ENCODE measurements around the gene CES5A.
"Not testable (repeated sequence)": the region's sequence is repeated elsewhere in the genome, so short reads cannot be mapped to it uniquely, and the experiment has no call there.

Gene CES5A

DNA sequence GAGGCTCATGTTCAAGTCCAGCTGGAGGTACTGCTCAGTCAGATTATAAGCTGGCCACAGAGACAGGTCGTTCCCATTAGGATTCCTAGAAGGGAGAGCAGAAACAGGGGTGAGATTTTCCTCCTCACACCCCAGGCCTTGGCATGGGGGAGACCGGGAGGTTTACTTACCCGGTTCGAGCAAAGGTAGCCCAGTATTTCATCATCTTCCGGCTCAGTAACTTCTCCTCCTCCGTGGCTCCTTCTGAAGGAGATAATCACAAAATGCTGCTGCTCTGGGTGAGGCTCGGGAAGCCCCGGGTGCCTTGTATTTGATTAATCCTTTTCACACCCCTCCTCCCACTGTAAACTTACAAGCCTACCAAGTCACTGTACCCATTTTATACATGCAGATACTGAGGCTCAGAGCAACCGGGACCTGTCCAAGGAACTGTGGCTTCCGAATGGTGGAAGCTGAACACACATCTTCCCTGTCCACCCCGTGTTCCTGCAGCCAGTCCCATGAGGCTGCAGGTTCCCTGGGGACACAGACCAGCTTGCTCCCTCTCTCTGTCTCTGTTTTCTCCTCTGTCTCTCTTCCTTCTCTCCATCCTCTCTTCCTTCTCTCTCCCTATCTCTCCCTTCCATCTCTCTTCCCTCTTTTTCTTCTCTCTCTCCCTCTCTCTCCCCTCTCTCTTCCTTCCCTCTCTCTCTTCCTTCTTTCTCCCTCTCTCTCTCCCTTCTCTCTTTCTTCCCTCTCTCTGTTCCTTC lies 28.4 kb downstream of the CES5A start:
- H3K4me1 ChIP-seq (ENCODE audit: control insufficient read depth, insufficient read depth, low read length), result no peaks in the 10 kb centered on the region
- H3K9ac ChIP-seq (ENCODE audit: low read length in 2 of 2), result no peak overlapping the region
- H3K9me3 ChIP-seq (ENCODE audit: control insufficient read depth in 2 of 2, low read length in 2 of 2), result no peaks in the 10 kb centered on the region
- H3K27me3 ChIP-seq (ENCODE audit: control insufficient read depth in 1 of 2, insufficient read depth in 2 of 2, low read length in 2 of 2), result peaks cover 3 to 16% of the 10 kb centered on the region in 2 donors
- no peak overlapping the region for H3K27ac ChIP-seq (ENCODE audit: low read length)
- H3K4me3 ChIP-seq (ENCODE audit: low read length in 2 of 2), result no peak overlapping the region
- H3K36me3 ChIP-seq (ENCODE audit: control insufficient read depth in 2 of 2, insufficient read depth in 2 of 2, low read length in 2 of 2), result no peaks in the 10 kb centered on the region

DNA sequence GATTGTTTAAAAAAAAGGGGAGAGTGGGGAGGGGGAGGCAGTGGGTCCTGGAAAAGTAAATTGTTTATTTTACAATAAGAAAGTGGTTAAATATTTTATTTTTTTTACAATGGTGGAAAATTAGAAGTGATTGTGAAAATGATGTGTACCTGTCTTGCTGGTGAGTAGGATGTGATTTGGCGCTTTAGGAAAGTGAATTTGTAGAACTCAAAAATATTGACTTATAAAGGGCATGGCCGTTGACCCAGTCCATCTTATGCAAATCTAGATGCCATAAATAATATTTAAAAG lies 32.1 kb downstream of the CES5A start:
- Histone ChIP-seq H3K4me3 (ENCODE audit: low read length in 2 of 2) (no peak overlapping the region), H3K9me3 (ENCODE audit: control insufficient read depth in 2 of 2, low read length in 2 of 2) (no peaks in the 10 kb centered on the region), H3K27ac (ENCODE audit: low read length) (no peak overlapping the region), H3K27me3 (ENCODE audit: control insufficient read depth in 1 of 2, insufficient read depth in 2 of 2, low read length in 2 of 2) (peaks cover 0 to 8% of the 10 kb centered on the region in 2 donors), H3K4me1 (ENCODE audit: control insufficient read depth, insufficient read depth, low read length) (no peaks in the 10 kb centered on the region), H3K36me3 (ENCODE audit: control insufficient read depth in 2 of 2, insufficient read depth in 2 of 2, low read length in 2 of 2) (no peaks in the 10 kb centered on the region), H3K9ac (ENCODE audit: low read length in 2 of 2) (no peak overlapping the region)

DNA sequence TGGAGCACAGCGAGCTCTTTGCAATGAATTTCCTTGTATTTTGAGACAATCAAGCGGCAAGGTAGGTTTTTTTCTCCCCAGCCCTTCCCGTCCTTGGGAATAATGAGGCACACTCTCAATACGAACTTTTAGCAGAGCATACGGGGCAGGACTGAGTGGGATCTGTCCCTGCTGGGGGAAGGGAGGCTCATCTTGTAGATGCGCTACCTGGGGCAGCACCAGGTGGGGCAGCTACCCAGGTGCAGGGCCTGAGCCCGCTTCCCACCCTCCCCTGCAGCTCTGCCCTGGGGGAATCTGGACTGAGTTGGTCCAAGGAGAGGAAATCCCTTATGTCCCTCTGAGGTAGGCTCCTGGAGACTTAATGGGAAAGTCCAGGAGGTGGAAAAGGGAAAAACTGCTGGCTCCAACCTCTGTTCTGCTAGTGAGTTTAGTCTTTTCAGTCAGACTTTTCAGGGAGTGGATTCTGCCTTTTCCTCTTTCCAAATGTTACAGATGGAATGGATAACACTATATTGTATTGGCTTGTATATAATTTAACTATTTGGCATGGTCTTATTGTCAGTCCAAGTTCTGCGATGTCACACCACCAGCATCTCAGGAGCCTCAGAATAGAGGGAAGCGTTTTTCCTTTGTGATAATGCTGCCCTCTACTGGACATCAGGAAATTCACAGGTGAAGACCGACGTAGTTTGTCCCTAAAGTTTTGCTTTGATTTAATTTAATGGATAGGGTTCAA lies 32.6 kb downstream of the CES5A start:
- Histone ChIP-seq H3K9me3 (ENCODE audit: control insufficient read depth in 2 of 2, low read length in 2 of 2) (no peaks in the 10 kb centered on the region), H3K27me3 (ENCODE audit: control insufficient read depth in 1 of 2, insufficient read depth in 2 of 2, low read length in 2 of 2) (peaks cover 0 to 8% of the 10 kb centered on the region in 2 donors), H3K4me3 (ENCODE audit: low read length in 2 of 2) (no peak overlapping the region), H3K36me3 (ENCODE audit: control insufficient read depth in 2 of 2, insufficient read depth in 2 of 2, low read length in 2 of 2) (no peaks in the 10 kb centered on the region), H3K4me1 (ENCODE audit: control insufficient read depth, insufficient read depth, low read length) (no peaks in the 10 kb centered on the region), H3K27ac (ENCODE audit: low read length) (no peak overlapping the region), H3K9ac (ENCODE audit: low read length in 2 of 2) (no peak overlapping the region)

DNA sequence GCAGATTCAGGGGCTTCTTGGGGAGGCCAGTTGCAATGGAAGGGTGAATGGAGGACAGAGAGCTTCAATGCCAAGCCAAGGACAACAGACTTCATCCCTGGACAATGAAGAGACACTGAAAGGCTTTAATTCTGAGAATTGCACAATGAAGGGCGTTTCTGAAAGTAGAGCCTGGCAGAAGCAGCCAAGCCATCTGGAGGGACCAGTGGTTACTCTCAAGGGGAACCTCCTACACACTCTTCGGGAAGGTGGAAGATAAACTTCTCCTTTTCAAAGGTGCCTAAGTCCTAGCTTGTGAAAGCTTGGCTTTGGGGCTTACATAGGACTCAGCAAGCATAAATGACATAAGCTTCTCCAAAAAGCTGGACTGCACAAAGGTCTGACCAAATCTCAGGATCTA lies 36.1 kb downstream of the CES5A start:
- Histone ChIP-seq H3K4me3 (ENCODE audit: low read length in 2 of 2) (no peak overlapping the region), H3K9ac (ENCODE audit: low read length in 2 of 2) (no peak overlapping the region), H3K27ac (ENCODE audit: low read length) (no peak overlapping the region), H3K4me1 (ENCODE audit: control insufficient read depth, insufficient read depth, low read length) (peaks cover 2% of the 10 kb centered on the region), H3K9me3 (ENCODE audit: control insufficient read depth in 2 of 2, low read length in 2 of 2) (no peaks in the 10 kb centered on the region), H3K27me3 (ENCODE audit: control insufficient read depth in 1 of 2, insufficient read depth in 2 of 2, low read length in 2 of 2) (peaks cover 0 to 4% of the 10 kb centered on the region in 2 donors), H3K36me3 (ENCODE audit: control insufficient read depth in 2 of 2, insufficient read depth in 2 of 2, low read length in 2 of 2) (no peaks in the 10 kb centered on the region)

DNA sequence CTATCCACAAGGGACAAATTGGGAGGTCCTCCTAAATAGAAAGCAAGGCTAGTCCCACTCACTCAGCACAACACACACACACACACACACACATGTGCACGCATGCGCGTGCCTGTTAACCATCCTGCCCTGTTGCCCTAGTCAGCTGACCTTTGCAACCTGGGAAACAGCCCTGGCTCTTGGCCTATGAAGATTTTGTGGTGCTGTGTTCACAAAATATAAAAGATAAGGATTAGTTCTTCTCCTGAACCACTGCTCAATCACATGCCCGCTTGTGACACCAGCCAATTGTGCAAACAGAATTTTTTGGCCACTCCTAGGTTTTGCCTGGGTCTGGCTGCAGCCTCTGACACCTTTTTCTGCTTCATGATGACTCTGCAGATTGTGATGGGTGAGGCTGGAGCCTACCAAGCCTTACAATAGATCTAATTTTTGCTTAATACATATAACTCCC lies 39.0 kb downstream of the CES5A start:
- H3K27ac ChIP-seq (ENCODE audit: low read length), result no peak overlapping the region
- no peak overlapping the region for H3K9ac ChIP-seq (ENCODE audit: low read length in 2 of 2)
- H3K4me3 ChIP-seq (ENCODE audit: low read length in 2 of 2), result no peak overlapping the region
- H3K4me1 ChIP-seq (ENCODE audit: control insufficient read depth, insufficient read depth, low read length), result peaks cover 2% of the 10 kb centered on the region
- no peaks in the 10 kb centered on the region for H3K36me3 ChIP-seq (ENCODE audit: control insufficient read depth in 2 of 2, insufficient read depth in 2 of 2, low read length in 2 of 2)
- no peaks in the 10 kb centered on the region for H3K27me3 ChIP-seq (ENCODE audit: control insufficient read depth in 1 of 2, insufficient read depth in 2 of 2, low read length in 2 of 2)
- no peaks in the 10 kb centered on the region for H3K9me3 ChIP-seq (ENCODE audit: control insufficient read depth in 2 of 2, low read length in 2 of 2)

DNA sequence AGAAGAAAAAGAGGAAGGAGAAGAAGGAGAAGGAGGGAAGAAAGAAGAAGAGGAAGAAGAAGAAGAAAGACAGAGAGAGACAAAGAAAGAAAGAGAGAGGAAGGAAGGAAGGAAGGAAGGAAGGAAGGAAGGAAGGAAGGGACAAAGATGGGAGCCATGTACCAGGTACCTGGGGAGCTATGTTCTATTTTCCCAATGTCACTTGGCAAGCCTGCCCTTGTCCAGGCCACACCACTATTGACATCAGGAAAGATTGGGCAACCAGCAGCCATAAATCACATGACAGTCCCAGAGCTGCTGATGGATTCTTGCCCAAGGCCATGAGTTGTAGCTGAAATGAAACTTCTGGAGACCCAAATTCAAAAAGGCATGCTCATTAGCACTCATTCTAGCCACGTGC lies 39.6 kb downstream of the CES5A start:
- no peaks in the 10 kb centered on the region for H3K36me3 ChIP-seq (ENCODE audit: control insufficient read depth in 2 of 2, insufficient read depth in 2 of 2, low read length in 2 of 2)
- no peak overlapping the region for H3K4me3 ChIP-seq (ENCODE audit: low read length in 2 of 2)
- H3K4me1 ChIP-seq (ENCODE audit: control insufficient read depth, insufficient read depth, low read length), result peaks cover 6% of the 10 kb centered on the region
- no peaks in the 10 kb centered on the region for H3K27me3 ChIP-seq (ENCODE audit: control insufficient read depth in 1 of 2, insufficient read depth in 2 of 2, low read length in 2 of 2)
- no peaks in the 10 kb centered on the region for H3K9me3 ChIP-seq (ENCODE audit: control insufficient read depth in 2 of 2, low read length in 2 of 2)
- no peak overlapping the region for H3K27ac ChIP-seq (ENCODE audit: low read length)
- no peak overlapping the region for H3K9ac ChIP-seq (ENCODE audit: low read length in 2 of 2)

DNA sequence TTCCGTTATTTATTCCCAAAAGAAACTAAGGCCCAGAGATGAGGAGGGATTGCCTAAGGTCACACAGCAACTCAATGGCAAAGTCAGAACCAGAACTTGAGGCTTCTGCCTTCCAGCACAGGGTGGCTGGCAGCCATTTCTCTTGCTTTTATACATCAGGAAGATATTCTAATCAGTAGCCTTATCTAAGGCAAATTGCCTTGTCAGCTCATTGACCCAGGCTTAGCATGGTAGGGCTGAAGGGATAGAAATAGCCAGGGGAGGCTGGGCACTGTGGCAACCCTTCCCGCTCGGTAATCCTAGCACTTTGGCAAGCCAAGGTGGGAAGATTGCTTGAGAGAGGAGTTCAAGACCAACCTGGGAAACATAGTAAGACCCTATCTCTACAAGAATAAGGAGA lies 40.0 kb downstream of the CES5A start:
- H3K4me3 ChIP-seq (ENCODE audit: low read length in 2 of 2); H3K9me3 ChIP-seq (ENCODE audit: control insufficient read depth in 2 of 2, low read length in 2 of 2); H3K9ac ChIP-seq (ENCODE audit: low read length in 2 of 2); H3K27ac ChIP-seq (ENCODE audit: low read length); H3K36me3 ChIP-seq (ENCODE audit: control insufficient read depth in 2 of 2, insufficient read depth in 2 of 2, low read length in 2 of 2); H3K4me1 ChIP-seq (ENCODE audit: control insufficient read depth, insufficient read depth, low read length); H3K27me3 ChIP-seq (ENCODE audit: control insufficient read depth in 1 of 2, insufficient read depth in 2 of 2, low read length in 2 of 2): not testable (repeated sequence)

DNA sequence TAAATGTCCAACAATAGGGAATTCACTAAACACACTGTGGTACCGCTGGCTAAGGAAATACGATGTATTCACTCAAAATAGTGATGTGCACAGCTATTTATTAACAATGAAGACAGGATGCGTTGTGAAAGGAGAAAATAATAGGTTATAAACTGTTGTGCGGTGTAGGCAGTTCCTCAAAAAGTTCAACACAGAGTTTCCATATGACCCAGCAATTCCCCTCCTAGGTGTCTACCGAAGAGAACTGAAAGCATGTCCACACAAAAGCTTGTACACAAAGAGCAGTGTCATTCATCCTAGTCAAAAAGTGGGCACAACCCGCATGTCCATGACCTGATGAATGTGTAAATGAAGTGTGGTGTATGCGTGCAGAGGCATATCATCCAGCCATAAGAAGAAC lies 41.1 kb downstream of the CES5A start:
- H3K9ac ChIP-seq (ENCODE audit: low read length in 2 of 2), result no peak overlapping the region
- no peaks in the 10 kb centered on the region for H3K9me3 ChIP-seq (ENCODE audit: control insufficient read depth in 2 of 2, low read length in 2 of 2)
- H3K27ac ChIP-seq (ENCODE audit: low read length), result no peak overlapping the region
- no peaks in the 10 kb centered on the region for H3K36me3 ChIP-seq (ENCODE audit: control insufficient read depth in 2 of 2, insufficient read depth in 2 of 2, low read length in 2 of 2)
- H3K4me1 ChIP-seq (ENCODE audit: control insufficient read depth, insufficient read depth, low read length), result peaks cover 6% of the 10 kb centered on the region
- no peaks in the 10 kb centered on the region for H3K27me3 ChIP-seq (ENCODE audit: control insufficient read depth in 1 of 2, insufficient read depth in 2 of 2, low read length in 2 of 2)
- H3K4me3 ChIP-seq (ENCODE audit: low read length in 2 of 2), result no peak overlapping the region

DNA sequence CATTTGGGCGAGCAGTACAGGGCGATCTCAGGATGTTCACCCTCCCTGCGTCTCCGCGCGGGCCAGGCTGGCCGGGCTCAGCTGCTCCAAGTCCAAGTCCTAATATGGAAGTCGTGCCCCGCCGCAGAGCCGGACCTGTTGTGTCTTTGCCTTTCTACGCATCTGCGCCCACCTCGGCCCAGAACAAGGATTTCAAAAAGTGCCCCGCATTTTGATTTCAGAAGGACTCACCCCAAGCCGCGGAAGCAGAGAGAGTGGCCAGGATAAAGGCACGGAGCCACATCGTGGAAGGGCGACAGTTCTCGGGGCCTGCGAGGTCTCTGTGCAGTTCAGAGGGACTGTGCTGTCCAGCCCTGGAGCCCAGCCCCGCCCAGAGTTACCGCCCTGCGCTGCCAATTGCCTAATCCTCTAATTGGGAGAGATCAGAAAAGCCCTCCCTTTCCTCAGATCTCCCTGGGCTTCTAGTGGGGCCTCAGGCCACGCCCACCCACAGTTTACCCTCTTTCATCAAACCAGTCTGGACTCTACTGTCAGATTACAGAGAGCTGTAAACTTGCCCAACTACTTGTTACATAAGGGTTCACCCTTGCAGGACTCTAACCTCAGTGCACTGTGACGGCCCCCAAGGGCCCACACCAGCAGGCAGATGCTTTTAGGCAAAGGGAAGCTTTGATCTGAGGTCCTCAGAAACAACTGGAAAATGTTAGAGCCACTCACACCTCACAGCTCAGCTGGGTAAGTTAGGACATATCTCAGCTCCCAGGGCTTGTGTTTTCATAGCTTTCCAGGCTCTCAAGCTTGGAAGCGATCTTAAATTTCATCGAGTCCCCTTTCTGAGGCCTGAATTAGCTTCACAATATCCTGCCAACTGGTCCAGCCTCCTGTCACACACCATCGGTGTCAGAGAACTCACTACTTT lies 42.1 kb downstream of the CES5A start, which contains the start of gene CES1:
Gene CES1 (minus strand): TSS at position 324 of the 919 bp plus-strand sequence. CDS start 41 bp downstream, at position 283.
- H3K9me3 ChIP-seq (ENCODE audit: control insufficient read depth in 2 of 2, low read length in 2 of 2), result no peaks in the 10 kb centered on the region
- peaks cover 6% of the 10 kb centered on the region for H3K4me1 ChIP-seq (ENCODE audit: control insufficient read depth, insufficient read depth, low read length)
- no peaks in the 10 kb centered on the region for H3K27me3 ChIP-seq (ENCODE audit: control insufficient read depth in 1 of 2, insufficient read depth in 2 of 2, low read length in 2 of 2)
- peak within 1 kb of the TSS; percentile 45 to 68 for H3K9ac ChIP-seq (ENCODE audit: low read length in 2 of 2)
- H3K4me3 ChIP-seq (ENCODE audit: low read length in 2 of 2), result peak within 1 kb of the TSS in 1 of 2 donors; percentile 65
- H3K36me3 ChIP-seq (ENCODE audit: control insufficient read depth in 2 of 2, insufficient read depth in 2 of 2, low read length in 2 of 2), result no peaks in the 10 kb centered on the region
- H3K27ac ChIP-seq (ENCODE audit: low read length), result peak within 1 kb of the TSS; percentile 71

DNA sequence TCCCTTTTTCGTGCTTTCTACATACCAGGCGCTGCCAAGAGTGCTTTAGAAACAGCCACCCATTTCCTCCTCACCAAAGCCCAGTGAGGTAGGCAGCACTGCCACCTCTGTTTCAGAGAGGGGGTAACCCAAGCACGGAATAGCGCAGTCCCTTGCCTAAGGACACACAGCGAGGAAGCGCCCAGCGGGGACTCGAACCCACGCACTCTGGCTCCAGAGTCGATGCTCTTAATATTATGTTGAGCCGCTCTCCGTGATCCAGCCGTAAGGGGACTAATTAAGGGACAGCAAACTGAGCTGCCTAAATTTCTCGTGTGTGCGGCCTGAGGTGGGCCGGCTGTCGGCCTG lies 42.8 kb downstream of the CES5A start:
- H3K9me3 ChIP-seq (ENCODE audit: control insufficient read depth in 2 of 2, low read length in 2 of 2), result no peaks in the 10 kb centered on the region
- peak overlapping the region; percentile 45 to 68 for H3K9ac ChIP-seq (ENCODE audit: low read length in 2 of 2)
- H3K27ac ChIP-seq (ENCODE audit: low read length), result peak overlapping the region; percentile 71
- H3K36me3 ChIP-seq (ENCODE audit: control insufficient read depth in 2 of 2, insufficient read depth in 2 of 2, low read length in 2 of 2), result no peaks in the 10 kb centered on the region
- H3K27me3 ChIP-seq (ENCODE audit: control insufficient read depth in 1 of 2, insufficient read depth in 2 of 2, low read length in 2 of 2), result no peaks in the 10 kb centered on the region
- H3K4me1 ChIP-seq (ENCODE audit: control insufficient read depth, insufficient read depth, low read length), result peaks cover 6% of the 10 kb centered on the region
- H3K4me3 ChIP-seq (ENCODE audit: low read length in 2 of 2), result peak overlapping the region in 1 of 2 donors; percentile 65

Measured in stomach smooth muscle (tissue), 2 donors.